Measurements from ENCODE around the gene CENPP.

Gene CENPP

DNA sequence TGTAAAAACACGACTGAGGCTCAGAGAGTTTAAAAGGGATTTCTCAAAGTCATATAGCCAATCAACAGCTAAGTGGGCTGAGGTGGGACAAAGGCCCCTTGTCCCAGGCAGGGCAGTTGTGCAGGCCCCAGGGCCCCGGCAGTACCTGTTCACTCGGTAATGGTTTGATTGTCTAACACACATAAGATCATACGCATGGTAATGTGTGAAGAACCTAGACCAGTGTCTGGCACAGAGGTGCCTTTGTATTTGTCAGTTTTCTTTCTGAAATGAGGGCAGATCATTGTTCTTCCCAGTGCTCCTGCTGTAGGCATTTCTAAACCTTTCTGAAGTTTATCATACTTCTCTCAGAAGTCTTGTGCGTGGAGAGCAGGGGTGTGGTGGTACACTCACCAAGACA is 277.3 kb downstream of the CENPP start:
- no peak for DNase-seq

- no peak for DNase-seq
Measured at GRCh38 chr9:92603990-92604389, 278.2 kb downstream of the CENPP start.

DNA sequence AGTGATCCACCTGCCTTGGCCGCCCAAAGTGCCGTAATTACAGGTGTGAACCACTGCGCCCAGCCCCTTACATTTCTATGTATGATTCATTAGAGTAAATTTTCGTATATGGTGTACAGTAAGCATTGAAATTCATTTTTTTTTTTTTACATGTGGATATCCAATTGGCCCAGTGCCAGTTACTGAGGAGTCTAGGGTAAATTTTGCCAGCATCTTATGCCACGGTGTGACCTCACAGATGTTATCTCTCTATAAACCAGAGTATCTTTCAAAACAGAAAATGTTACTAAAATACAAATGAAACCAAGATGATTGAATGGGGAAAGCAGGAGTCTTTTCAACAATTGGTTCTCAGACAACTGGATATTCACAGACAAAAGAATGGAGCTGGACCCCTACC is 279.5 kb downstream of the CENPP start:
- no peak for DNase-seq

- DNase-seq: no peak
Measured at GRCh38 chr9:92607088-92607487, 281.3 kb downstream of the CENPP start.

- DNase-seq: no peak
Measured at GRCh38 chr9:92607773-92608172, 282.0 kb downstream of the CENPP start.

- DNase-seq: no peak
Measured at GRCh38 chr9:92608241-92608908, 282.6 kb downstream of the CENPP start.

- DNase-seq: no peak
Measured at GRCh38 chr9:92608909-92609445, 283.2 kb downstream of the CENPP start.

DNA sequence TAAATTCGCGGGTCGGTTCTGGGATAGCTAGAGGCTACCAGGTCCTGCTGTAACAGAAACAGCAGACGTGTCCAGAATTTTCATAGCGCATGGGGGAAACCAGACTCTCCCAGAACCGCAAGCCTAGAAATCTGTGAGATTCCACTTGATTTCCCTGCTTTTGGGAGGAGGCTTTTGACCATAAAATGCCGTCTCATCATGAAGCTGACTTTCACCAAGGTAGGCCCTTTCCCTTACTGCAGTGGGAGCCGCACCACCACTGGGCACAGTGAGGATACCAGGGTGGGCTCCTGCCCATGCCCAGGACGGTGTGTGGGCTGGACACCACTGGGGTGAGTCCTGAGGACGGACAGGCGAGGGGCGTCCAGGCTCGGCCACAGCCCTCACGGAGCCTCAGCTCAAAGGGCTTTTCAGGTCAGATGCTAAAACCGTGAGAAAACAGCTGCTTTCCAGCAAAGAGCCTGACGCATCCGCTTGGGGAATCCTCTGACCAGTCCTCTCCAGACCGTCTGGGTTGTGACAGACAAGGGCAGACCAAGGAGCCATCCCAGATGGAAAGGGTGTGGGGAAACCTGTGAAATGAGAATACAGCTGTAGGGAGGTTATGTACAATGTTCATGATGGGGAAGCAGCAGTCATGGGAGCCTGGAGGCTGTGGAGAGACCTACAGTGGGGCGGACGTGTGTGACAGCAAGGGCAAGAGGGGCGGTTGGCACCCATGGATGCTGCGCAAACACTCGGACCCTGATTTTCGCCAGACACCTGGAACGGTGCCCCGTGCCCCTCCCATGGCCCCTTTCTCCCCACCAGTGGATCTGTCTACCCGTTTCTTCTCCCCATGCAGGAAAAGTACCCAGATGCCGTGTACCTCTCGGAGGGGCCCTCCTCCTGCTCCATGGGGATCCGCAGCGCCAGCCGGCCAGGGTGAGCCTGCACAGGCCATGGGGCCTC is 285.0 kb downstream of the CENPP start:
- DNase-seq: no peak

GRCh38 chr9:92611621-92612285 is 286.0 kb downstream of the CENPP start:
- DNase-seq: no peak

DNA sequence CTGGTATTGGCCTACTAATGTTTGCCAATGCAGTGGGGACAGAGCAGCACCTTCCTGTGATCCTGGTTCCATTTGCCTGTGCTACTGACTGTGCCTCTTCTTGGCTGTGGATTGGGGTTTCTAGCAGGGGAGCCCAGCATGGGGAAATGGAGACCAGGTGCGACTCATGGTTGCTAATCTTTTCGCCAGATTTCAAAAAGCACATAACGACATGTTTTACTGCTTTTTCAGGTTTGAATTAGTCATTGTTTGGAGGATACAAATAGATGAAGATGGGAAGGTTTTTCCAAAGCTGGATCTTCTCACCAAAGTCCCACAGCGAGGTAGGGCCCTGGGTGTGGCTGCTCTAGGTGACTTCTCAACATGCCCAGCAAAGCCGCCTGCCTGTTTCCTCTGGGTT is 286.5 kb downstream of the CENPP start:
- DNase-seq: no peak

DNA sequence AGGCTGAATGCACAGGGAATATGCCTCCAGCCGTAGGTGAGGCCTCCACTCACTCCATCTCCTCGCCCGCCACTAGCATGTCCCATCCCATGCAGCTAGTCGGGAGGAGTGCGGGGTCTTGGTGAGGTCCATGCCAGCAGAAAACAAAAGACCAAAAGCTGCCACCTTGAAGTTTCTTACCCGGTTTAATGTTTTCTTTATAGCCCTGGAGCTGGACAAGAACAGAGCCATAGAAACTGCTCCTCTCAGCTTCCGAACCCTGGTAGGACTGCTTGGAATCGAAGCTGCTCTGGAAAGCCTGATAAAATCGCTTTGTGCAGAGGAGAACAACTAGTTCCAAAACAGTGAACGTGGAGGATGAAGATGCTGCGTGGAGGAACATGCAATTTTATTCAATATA is 287.1 kb downstream of the CENPP start:
- DNase-seq: no peak

DNA sequence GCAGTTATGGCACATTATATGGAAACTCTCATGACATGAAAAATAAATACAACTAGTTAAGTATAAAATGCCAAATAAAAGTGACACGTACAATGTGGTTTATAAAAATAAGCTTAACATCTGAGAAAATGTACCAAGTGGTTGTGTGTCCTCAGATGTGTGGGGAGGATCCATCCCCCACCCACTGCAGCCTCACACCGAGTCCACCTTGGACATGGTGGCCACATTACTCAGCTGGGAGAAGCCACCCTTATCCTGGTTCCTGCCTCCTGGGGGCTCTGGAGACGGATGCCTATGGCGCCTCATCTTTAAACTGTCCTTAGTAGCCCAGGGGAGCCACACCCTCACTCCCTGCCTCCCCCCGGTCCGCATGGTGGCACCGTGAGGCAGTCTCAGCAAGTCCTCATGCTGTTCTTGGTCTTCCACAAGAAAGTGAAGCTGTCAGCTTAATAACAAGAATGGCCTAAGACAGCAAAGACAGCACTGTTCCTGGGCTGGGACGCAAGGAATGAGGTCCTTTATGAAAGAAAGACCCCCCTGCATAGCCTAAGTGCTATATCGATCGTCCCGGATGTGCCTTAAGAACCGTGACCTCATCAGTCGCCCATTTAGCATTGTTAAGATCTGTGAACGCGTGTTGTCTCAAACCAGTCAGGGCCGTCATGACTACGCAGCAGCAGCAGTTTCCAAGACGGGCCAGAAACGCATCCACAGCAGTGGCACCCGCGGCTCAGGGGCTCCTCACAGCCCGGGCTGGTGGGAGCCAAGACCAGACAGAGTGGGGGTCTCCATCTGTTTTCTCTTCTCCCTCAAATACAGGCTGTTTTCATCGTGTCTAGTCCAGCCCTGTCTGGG is 287.7 kb downstream of the CENPP start:
- no peak for DNase-seq

- DNase-seq: no peak
Measured at GRCh38 chr9:92614123-92614510, 288.4 kb downstream of the CENPP start.

GRCh38 chr9:92614763-92615461 is 289.2 kb downstream of the CENPP start:
- DNase-seq: no peak

DNA sequence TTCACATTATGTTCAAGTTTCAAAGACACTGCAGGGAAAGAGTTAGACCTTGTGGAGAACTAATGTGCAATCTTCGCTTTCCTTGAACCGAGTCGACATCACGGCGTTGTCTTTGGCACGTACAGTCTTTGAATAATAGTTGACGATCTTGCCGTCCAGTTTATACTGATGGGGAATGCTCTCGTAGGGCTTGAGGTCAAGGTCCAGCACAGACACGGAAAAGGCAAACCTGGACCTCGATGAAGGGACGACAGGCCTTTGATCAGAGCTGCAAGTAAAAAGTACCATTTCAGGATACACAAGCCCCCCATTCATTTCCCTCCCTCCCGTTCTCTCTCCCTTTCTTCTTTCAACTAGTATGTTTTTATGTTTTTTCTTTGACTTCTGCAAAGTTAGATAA is 290.0 kb downstream of the CENPP start:
- no peak for DNase-seq

DNA sequence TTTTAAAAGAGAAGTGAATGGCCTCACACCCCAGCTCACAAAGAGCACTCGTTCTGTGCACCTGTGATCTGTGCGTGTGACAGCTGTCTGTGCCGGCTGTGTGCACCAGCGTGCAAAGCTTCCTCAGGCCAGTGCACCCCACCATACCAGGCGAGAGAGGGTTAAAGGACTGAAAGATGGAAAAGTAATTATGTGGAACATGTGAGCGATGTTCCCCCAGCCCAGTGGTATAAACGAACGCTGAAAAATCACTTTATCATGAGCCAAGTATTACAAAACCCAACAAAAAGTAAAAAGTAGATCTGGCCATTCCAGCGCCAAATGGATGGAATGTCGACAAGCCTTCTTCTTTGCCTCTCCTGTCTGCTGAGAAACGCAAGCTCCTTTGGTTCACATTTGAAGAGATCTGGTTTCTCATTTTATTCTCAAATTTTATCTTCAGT is 290.5 kb downstream of the CENPP start:
- DNase-seq: no peak

DNA sequence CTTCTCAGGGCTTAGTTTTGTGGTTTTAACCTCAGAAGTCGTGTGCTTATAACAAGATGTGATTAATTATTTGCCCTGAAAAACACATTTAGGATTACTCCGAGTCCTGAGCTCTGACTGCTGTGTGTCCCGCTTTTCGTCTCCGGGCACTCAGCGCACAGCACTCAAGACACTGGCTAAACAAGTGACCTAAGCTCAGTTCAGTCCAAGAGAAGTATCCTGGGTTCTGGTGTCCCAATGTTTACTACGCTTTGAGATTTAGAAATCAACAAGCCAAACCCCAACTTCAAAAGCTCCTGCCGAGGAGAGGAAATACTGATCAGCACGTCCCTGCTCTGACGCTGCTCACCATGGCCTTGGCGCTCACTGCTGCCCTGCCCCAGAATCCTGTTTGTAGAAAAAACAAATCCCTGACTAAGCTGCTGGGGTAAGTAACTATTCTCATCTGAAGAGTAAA is 290.9 kb downstream of the CENPP start:
- DNase-seq: no peak

- DNase-seq: no peak
Measured at GRCh38 chr9:92617195-92617813, 291.6 kb downstream of the CENPP start.

- DNase-seq: no peak
Measured at GRCh38 chr9:92617951-92618510, 292.3 kb downstream of the CENPP start.

GRCh38 chr9:92618633-92619225 is 293.0 kb downstream of the CENPP start:
- no peak for DNase-seq
